GM18505 (cell line): ENCODE results near the gene LRP1B.

ENCODE experiments used
- ATAC-seq: cut with Tn5 transposase; IDR thresholded peaks from one replicate; pipeline ENCODE4 v1.9.1; 2021; ENCODE audit not compliant: unreplicated experiment
- POLR2A ChIP-seq: IDR thresholded peaks from 4 replicates; pipeline ENCODE4 v1.6.1; 2011; ENCODE audit warnings: borderline replicate concordance; ENCODE audit not compliant: insufficient read depth, insufficient read length; ENCODE audit errors: extremely low read depth

LRP1B gene

DNA sequence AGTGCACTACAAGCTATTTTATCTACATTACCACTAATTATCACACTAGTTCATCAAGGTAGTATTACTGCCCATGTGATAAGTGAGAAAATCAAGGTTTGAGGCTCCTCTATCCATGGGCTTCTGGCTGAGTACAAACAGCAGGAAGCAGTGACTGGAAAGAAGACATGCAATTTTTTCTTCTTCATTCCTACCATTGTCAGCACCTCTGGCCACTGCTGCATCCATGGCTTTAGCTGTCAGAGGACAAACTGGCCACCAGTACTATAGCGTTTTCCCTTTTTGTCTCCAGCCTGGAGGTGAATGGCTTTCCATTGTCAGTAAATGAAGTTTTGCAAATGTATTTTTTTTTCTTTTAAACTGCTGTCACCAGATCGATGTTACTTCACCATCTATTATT, 674.9 kb downstream of the LRP1B start:
- TF ChIP-seq POLR2A, result no peak
- no peak for ATAC-seq

GRCh38 chr2:141455211-141455826, 675.5 kb downstream of the LRP1B start:
- no peak for ATAC-seq
- TF ChIP-seq POLR2A, result no peak

DNA sequence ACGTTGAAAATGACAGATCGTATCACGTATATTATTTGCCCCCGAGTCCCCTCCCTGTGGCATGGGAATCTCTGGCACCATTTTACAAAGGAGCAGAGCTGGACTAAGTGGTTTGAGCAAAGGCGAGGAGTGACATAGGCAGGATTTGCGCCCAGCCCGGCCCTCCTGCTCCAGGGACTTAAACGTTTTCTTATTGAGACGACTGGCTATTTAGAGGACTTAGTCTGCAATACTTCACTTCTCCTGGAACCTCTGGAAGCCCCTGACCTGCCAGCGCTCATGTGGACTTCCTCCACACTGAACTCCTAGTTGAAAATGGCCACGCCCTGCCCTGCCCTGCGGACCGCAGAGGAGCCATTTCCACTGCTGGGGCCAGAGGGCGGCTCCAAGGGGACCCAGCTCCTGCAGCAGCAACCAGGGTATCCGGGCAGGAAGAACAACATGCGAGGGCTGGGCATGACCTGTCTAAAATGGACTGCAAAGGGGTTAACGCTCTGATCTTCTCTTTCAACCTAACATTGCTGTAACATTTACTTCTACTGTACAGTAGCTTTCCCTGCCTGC, 690.7 kb downstream of the LRP1B start:
- no peak for ATAC-seq
- no peak for TF ChIP-seq POLR2A

- no peak for TF ChIP-seq POLR2A
- ATAC-seq, result no peak
These were observed 691.3 kb downstream of the LRP1B start for GRCh38 chr2:141439524-141439923.

GRCh38 chr2:141438536-141438935, 692.3 kb downstream of the LRP1B start:
- ATAC-seq, result no peak
- TF ChIP-seq POLR2A, result no peak

- no peak for TF ChIP-seq POLR2A
- no peak for ATAC-seq
These were observed 693.3 kb downstream of the LRP1B start for GRCh38 chr2:141437521-141437920.

- TF ChIP-seq POLR2A, result no peak
- ATAC-seq, result no peak
These were observed 707.7 kb downstream of the LRP1B start for GRCh38 chr2:141423124-141423523.

DNA sequence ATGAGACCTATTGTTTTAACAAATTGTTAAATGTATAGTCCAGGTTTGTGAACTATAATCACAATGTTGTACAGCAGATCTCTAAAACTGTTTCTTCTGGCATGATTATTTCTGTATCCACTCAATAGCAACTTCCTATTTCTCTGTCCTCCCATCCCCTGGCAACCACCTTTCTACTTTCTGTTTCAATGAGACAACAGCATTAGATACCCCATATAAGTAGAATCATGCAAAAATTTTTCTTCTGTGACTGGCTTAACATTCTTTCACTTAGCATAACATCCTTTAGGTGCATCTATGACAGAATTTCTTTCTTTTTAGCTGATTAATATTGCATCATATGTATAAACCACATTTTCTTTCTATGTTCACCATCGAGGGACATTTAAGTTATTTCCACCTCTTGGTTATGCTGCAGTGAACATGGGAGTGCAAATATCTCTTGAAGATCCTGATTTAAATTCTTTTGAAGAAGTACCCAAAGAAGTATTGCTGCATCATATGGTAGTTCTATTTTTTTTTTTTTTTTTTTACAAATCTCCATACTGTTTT, 713.5 kb downstream of the LRP1B start:
- peak; percentile 78 for ATAC-seq
- TF ChIP-seq POLR2A, result no peak

DNA sequence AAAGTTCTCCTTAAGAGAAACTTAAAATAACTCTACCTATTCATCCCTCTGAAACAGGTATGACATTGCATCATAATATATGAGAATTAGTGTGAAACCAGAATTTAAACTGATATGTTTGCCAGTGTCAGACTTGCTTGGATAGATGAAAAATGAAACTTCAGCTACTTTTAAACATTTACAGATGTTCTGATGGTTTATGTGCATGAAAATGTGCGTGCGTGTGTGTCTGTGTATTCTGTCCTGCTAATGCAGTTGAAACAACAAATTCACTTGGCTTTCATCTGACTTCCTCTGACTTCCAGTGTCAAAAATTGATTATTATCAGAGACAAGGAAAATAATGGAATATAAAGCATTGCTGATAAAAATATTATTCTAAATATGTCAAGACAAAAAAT, 719.4 kb downstream of the LRP1B start:
- no peak for TF ChIP-seq POLR2A
- ATAC-seq, result no peak

DNA sequence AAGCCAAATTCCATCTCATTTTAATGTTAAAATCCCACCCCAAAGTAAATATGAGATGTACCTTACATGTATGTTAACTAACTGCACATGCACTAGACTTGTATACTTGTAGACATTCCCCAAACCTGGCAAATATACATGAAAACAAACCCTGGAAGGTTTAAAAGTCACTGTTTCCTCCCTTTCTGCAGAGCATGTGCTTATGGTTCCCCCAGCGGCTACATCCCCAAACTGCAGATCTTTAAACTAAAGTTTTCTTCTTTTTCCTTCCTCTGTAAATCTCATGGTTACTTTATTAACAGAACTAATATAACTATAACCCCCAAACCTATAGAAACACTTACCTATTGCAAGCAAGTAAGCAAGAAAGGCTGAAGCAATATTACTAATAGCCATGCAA, 731.5 kb downstream of the LRP1B start:
- no peak for TF ChIP-seq POLR2A
- ATAC-seq, result peak; percentile 63

DNA sequence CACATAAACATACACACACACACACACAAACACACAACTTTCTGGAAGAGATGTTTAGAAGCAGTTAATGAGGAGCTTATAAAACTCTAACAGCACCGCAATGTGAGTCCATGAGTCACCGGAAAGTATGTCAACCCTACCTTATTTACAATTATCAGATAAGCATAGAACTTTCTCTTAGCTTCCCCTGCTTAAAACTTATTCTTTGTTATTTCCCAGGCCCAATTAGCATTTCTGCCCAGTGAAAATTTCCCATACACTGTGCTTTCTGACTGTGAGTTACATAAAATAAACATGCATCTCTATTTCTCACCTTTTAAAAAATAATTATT, 737.6 kb downstream of the LRP1B start:
- no peak for TF ChIP-seq POLR2A
- ATAC-seq, result no peak

DNA sequence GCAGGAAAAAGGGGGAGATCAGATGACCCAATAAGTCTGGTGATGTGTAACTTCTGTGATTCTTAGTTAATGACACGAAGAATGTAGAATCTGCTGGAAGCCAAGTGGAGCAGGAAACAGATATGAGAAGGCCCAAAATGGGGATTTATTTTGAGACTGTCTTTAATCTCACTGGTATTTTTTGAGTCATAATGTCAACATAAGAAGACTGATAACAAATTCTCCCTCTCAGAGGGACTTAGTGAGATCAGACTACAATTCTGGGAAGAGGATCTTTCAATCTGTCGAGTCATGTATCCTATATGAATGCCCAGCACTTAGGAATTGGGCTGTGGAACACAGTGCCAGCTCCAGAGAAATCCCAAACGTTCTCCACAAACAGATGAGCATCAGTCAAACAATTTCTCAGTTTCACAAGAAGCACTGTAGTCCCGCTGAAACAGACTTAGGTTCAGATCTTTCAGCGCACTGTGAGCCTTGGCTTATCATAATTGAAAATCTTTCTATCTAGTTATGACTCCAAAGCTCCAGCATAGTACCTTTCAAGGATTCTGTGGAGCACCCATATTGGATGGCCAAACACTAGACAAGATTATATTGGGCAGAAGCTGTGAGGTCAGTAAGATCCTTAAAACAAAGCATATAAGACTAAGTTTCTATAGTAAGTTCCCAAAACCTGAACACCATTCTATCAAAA, 738.2 kb downstream of the LRP1B start:
- no peak for ATAC-seq
- no peak for TF ChIP-seq POLR2A

DNA sequence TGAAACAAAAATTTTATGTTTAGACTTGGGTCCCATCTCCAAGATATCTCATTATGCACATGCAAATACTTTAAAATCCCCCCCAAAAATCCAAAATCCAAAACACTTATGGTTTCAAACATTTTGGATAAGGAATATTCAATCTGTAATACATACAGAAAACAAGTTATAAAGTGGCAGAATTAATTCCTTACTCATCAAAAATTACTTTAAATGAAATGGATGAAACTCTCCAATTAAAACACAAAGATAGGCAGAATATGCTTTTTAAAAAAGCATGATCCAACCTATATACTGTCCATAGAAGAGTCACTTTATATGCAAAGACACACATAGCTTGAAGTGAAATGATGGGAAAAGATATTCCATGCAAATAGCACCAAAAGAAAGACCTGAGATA, 744.6 kb downstream of the LRP1B start:
- ATAC-seq, result no peak
- TF ChIP-seq POLR2A, result no peak

- no peak for TF ChIP-seq POLR2A
- no peak for ATAC-seq
These were observed 746.1 kb downstream of the LRP1B start for GRCh38 chr2:141384676-141385075.
